Gastrocnemius medialis (tissue), 4 donors: ENCODE results near the gene KCNJ5.

ENCODE experiments used
- CTCF ChIP-seq, 5 experiments: fragments of 450-650 bp in 3 of 5; fragments of 200-600 bp in 2 of 5; sonication (generic) in 2 of 5; IDR thresholded peaks in 4 of 5; conservative IDR thresholded peaks in 1 of 5; 1 replicate in 4 of 5; 2 replicates in 1 of 5; pipeline ENCODE4 v1.5.1; 2016 to 2019; ENCODE audit warnings: antibody characterized with exemption in 5 of 5, mild to moderate bottlenecking in 3 of 5, moderate library complexity in 3 of 5
- POLR2A ChIP-seq, 2 donors: fragments of 450-650 bp; IDR thresholded peaks; one replicate each; pipeline ENCODE4 v1.6.1; 2017; ENCODE audit warnings: antibody characterized with exemption in 2 of 2, mild to moderate bottlenecking in 2 of 2, moderate library complexity in 2 of 2

GRCh38 chr11:128871168-128871610, 20.0 kb upstream of the KCNJ5 start:
- no peak for TF ChIP-seq CTCF (IDR thresholded peaks at IDR 0.05 in 4 of 5, conservative IDR thresholded peaks at IDR 0.05 in 1 of 5)
- no peak for TF ChIP-seq POLR2A (IDR thresholded peaks at IDR 0.05)
